Lower leg skin (tissue), 3 donors: Measurements from ENCODE around the gene KRT9.

Source experiments
- CTCF ChIP-seq, 3 donors: fragments of 450-650 bp; IDR thresholded peaks; one replicate each; pipeline ENCODE4 v1.5.1; 2016; ENCODE audit warnings: antibody characterized with exemption in 3 of 3, mild to moderate bottlenecking in 3 of 3, moderate library complexity in 2 of 3
- POLR2A ChIP-seq, 2 donors: fragments of 450-650 bp; IDR thresholded peaks; one replicate each; pipeline ENCODE4 v1.6.1; 2016 to 2017; ENCODE audit warnings: antibody characterized with exemption in 2 of 2, mild to moderate bottlenecking in 1 of 2, moderate library complexity in 1 of 2

GRCh38 chr17:41618341-41619035, 46.6 kb upstream of the KRT9 start:
- no peak for TF ChIP-seq POLR2A (IDR thresholded peaks at IDR 0.05)
- no peak for TF ChIP-seq CTCF (IDR thresholded peaks at IDR 0.05)
